Calu3 (cell line): Measurements from ENCODE around the gene PAX7. TPM values are rescaled to one million over a fixed set of nuclear protein-coding genes. Genes with fewer than 3 reads are reported as not detected.

Experiments
- BruUV-seq: library from RNA; stranded (reverse); fragments of 400-500 nt; replicated peaks from 2 replicates; lab custom pipeline; 2021; lab: Mats Ljungman, UMichigan
- CTCF ChIA-PET: fragments of 300-600 bp; sonication (Branson Sonifier 250); formaldehyde crosslinking; loops from one replicate; lab custom pipeline; 2022; ENCODE audit warnings: antibody characterized with exemption; lab: Charles Lee
- DNase-seq: peaks from one replicate; pipeline ENCODE4 v3.0.0; 2022
- H3K27ac Mint-ChIP-seq: one replicate; pipeline ENCODE4 v1.8.0; 2022; ENCODE audit warnings: mixed read lengths; ENCODE audit not compliant: unreplicated experiment
- H3K27me3 Mint-ChIP-seq: one replicate; pipeline ENCODE4 v1.8.0; 2022; ENCODE audit warnings: mixed read lengths; ENCODE audit not compliant: unreplicated experiment
- H3K36me3 Mint-ChIP-seq: one replicate; pipeline ENCODE4 v1.8.0; 2022; ENCODE audit warnings: mild to moderate bottlenecking, moderate library complexity, mixed read lengths; ENCODE audit not compliant: insufficient read depth, unreplicated experiment
- H3K4me1 Mint-ChIP-seq: one replicate; pipeline ENCODE4 v1.8.0; 2022; ENCODE audit warnings: mild to moderate bottlenecking, low read depth, mixed read lengths; ENCODE audit not compliant: unreplicated experiment
- H3K4me3 Mint-ChIP-seq: one replicate; pipeline ENCODE4 v1.8.0; 2022; ENCODE audit warnings: mild to moderate bottlenecking, low read depth, moderate library complexity, mixed read lengths; ENCODE audit not compliant: unreplicated experiment
- H3K9me3 Mint-ChIP-seq: one replicate; pipeline ENCODE4 v1.8.0; 2022; ENCODE audit warnings: low read depth, mixed read lengths; ENCODE audit not compliant: unreplicated experiment
- intact Hi-C: fragments of 100-400 bp; cut with micrococcal nuclease; formaldehyde crosslinking; loops from one replicate; pipeline ENCODE4 v1.10.0; 2022; ENCODE audit not compliant: unreplicated experiment
- total RNA-seq: library from RNA; stranded (reverse); gene quantifications from 2 replicates; pipeline ENCODE4 v1.2.3, GENCODE V29; 2022
- TF ChIP-seq, protein P1 (sequence below): fragments of 200-600 bp; IDR thresholded peaks from one replicate; pipeline ENCODE4 v1.8.0; 2022; ENCODE audit warnings: antibody characterized with exemption; ENCODE audit not compliant: unreplicated experiment

Gene PAX7
- total RNA-seq, 1 experiment from 2014 or later: not detected

DNA sequence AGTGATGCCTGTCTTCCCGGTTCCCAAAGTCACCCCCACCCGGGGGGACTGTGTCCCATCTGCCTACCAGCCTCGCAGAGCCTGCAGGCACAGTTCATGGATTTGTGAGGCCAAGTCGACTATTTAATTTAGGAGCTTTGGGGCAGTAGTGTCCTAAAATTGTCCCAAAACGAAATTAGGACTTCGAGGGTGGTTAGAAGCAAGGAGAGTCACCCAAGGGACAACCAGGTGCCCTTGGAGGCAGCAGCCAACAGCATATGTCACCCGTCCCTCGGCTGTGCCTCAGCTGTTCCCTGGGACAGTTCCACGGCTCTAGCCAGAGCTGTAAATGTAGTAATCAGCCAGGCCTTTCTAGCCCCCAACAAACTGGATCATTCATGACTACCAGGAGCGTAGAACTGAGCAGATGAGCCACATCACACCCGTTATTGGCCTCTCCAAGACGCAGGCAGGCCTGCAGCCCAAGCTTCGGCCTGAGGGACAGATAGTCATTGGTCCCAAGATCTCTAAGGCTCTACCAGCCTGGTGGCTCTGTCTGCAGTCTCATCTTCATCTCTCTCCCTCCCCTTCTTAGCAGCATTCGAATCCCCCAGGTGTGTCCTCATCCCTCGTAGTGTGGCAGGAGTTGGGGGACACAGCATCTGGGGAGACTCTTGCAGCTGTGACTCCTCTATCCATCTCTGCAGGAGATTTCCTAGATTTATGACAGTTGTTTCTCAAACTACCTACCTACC is 2.9 kb downstream of the PAX7 start:
- BruUV-seq: no TSS peak
- intact Hi-C loops: no loop called here
- CTCF ChIA-PET: no interaction called here
- Mint-ChIP-seq H3K27ac (no peak overlapping the region), H3K4me1 (peaks cover 22% of the 10 kb centered on the region), H3K27me3 (peaks cover 100% of the 10 kb centered on the region), H3K9me3 (no peaks in the 10 kb centered on the region), H3K36me3 (no peaks in the 10 kb centered on the region), H3K4me3 (no peak overlapping the region)
- no peak for DNase-seq
- TF ChIP-seq, protein P1, sequence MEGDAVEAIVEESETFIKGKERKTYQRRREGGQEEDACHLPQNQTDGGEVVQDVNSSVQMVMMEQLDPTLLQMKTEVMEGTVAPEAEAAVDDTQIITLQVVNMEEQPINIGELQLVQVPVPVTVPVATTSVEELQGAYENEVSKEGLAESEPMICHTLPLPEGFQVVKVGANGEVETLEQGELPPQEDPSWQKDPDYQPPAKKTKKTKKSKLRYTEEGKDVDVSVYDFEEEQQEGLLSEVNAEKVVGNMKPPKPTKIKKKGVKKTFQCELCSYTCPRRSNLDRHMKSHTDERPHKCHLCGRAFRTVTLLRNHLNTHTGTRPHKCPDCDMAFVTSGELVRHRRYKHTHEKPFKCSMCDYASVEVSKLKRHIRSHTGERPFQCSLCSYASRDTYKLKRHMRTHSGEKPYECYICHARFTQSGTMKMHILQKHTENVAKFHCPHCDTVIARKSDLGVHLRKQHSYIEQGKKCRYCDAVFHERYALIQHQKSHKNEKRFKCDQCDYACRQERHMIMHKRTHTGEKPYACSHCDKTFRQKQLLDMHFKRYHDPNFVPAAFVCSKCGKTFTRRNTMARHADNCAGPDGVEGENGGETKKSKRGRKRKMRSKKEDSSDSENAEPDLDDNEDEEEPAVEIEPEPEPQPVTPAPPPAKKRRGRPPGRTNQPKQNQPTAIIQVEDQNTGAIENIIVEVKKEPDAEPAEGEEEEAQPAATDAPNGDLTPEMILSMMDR: no peak

GRCh38 chr1:18634276-18634675 is 3.6 kb downstream of the PAX7 start:
- H3K4me3 Mint-ChIP-seq: no peak overlapping the region
- H3K4me1 Mint-ChIP-seq: peaks cover 22% of the 10 kb centered on the region
- H3K27me3 Mint-ChIP-seq: peaks cover 100% of the 10 kb centered on the region
- no peaks in the 10 kb centered on the region for H3K36me3 Mint-ChIP-seq
- intact Hi-C loops: no loop called here
- H3K9me3 Mint-ChIP-seq: no peaks in the 10 kb centered on the region
- CTCF ChIA-PET: no interaction called here
- no peak overlapping the region for H3K27ac Mint-ChIP-seq
- BruUV-seq: no TSS peak
- DNase-seq: no peak
- TF ChIP-seq, protein P1: no peak

- H3K36me3 Mint-ChIP-seq: no peaks in the 10 kb centered on the region
- H3K9me3 Mint-ChIP-seq: no peaks in the 10 kb centered on the region
- CTCF ChIA-PET: no interaction called here
- TF ChIP-seq, protein P1: no peak
- H3K27ac Mint-ChIP-seq: no peak overlapping the region
- no TSS peak for BruUV-seq
- H3K4me1 Mint-ChIP-seq: peaks cover 28% of the 10 kb centered on the region
- no peak for DNase-seq
- peaks cover 100% of the 10 kb centered on the region for H3K27me3 Mint-ChIP-seq
- no peak overlapping the region for H3K4me3 Mint-ChIP-seq
- intact Hi-C loops: no loop called here
Measured at GRCh38 chr1:18635070-18635577, 4.5 kb downstream of the PAX7 start.

GRCh38 chr1:18635891-18636595 is 5.4 kb downstream of the PAX7 start:
- H3K4me1 Mint-ChIP-seq: peaks cover 30% of the 10 kb centered on the region
- DNase-seq: no peak
- CTCF ChIA-PET: no interaction called here
- intact Hi-C loops: no loop called here
- peak overlapping the region; percentile 2 for H3K4me3 Mint-ChIP-seq
- BruUV-seq: no TSS peak
- H3K36me3 Mint-ChIP-seq: no peaks in the 10 kb centered on the region
- H3K27me3 Mint-ChIP-seq: peaks cover 100% of the 10 kb centered on the region
- TF ChIP-seq, protein P1: no peak
- H3K9me3 Mint-ChIP-seq: no peaks in the 10 kb centered on the region
- H3K27ac Mint-ChIP-seq: no peak overlapping the region
